HCT116 (cell line): ENCODE measurements around the gene DNM1. TPM values are rescaled to one million over a fixed set of nuclear protein-coding genes. Genes with fewer than 3 reads are reported as not detected.

Experiments
- ATAC-seq: fragments of 200-7000 bp; cut with Tn5 transposase; 2 replicates; pipeline ENCODE4 v1.9.1; 2020; ENCODE audit warnings: mild to moderate bottlenecking, moderate library complexity
- BruUV-seq: library from RNA; stranded (reverse); fragments of 400-500 nt; replicated peaks from 2 replicates; lab custom pipeline; 2021; lab: Mats Ljungman, UMichigan
- CTCF ChIA-PET: fragments of 300-600 bp; sonication (Branson Sonifier 250); formaldehyde crosslinking; loops from one replicate; lab custom pipeline; 2021; ENCODE audit warnings: antibody characterized with exemption; lab: Charles Lee
- POLR2A ChIA-PET: fragments of 300-600, 350-600 bp; sonication (Branson Sonifier 250); formaldehyde crosslinking; loops from one replicate; lab custom pipeline; 2021; ENCODE audit warnings: antibody characterized with exemption; lab: Charles Lee
- RAD21 ChIA-PET, 2 experiments: fragments of 300-600 bp; sonication (Branson Sonifier 250); formaldehyde crosslinking; loops; one replicate each; lab custom pipeline; 2023; ENCODE audit warnings: low total read pairs in 2 of 2; ENCODE audit not compliant: uncharacterized antibody in 2 of 2, unreplicated experiment in 2 of 2, low non-redundant PET in 1 of 2; lab: Charles Lee
- DNase-seq: peaks from one replicate; pipeline ENCODE4 v3.0.0-alpha.2; 2010; ENCODE audit warnings: low read depth, low spot score
- H2AFZ ChIP-seq: fragments of 200-600 bp; shearing (Covaris generic), sonication (generic); 2 replicates; pipeline ENCODE4 v1.6.1; 2017; ENCODE audit warnings: low read depth, mixed run types, mixed read lengths, antibody characterized with exemption, low read length; ENCODE audit not compliant: poor library complexity, severe bottlenecking
- H3K27ac ChIP-seq: 2 replicates; pipeline ENCODE4 v1.5.1; 2012; ENCODE audit warnings: low read depth, low read length
- H3K27me3 ChIP-seq: fragments of 200-600 bp; sonication (generic); 2 replicates; pipeline ENCODE4 v1.6.1; 2016; ENCODE audit warnings: mixed run types, low read length, mixed read lengths; ENCODE audit not compliant: insufficient read depth
- H3K36me3 ChIP-seq, 2 experiments: fragments of 200-500 bp in 1 of 2; fragments of 200-600 bp in 1 of 2; sonication (Bioruptor generic) in 1 of 2; sonication (generic) in 1 of 2; 2 replicates each; pipeline versions ENCODE4 v1.5.1 to v1.6.1; 2014 to 2016; ENCODE audit warnings: low read length in 2 of 2, inconsistent platforms in 1 of 2, mixed read lengths in 1 of 2, mixed run types in 1 of 2; ENCODE audit not compliant: insufficient read depth in 2 of 2, control insufficient read depth in 1 of 2
- H3K4me1 ChIP-seq, 2 experiments: fragments of 200-600 bp in 1 of 2; sonication (generic) in 1 of 2; 2 replicates each; pipeline versions ENCODE4 v1.5.1 to v1.6.1; 2012 to 2017; ENCODE audit warnings: low read length in 2 of 2, inconsistent platforms in 1 of 2, mild to moderate bottlenecking in 1 of 2, mixed read lengths in 1 of 2, mixed run types in 1 of 2, moderate library complexity in 1 of 2; ENCODE audit not compliant: insufficient read depth in 2 of 2, control insufficient read depth in 1 of 2
- H3K4me2 ChIP-seq: fragments of 200-600 bp; sonication (generic); 2 replicates; pipeline ENCODE4 v1.6.1; 2017; ENCODE audit warnings: mixed run types, low read length, mixed read lengths
- H3K4me3 ChIP-seq, 2 experiments: fragments of 200-600 bp in 1 of 2; sonication (generic) in 1 of 2; replicated peaks in 1 of 2; 2 replicates each; pipeline ENCODE4 v1.5.1; 2011 to 2016; ENCODE audit warnings: low read length in 2 of 2, control low read depth in 1 of 2, low read depth in 1 of 2, mild to moderate bottlenecking in 1 of 2, mixed read lengths in 1 of 2, mixed run types in 1 of 2
- H3K79me2 ChIP-seq: fragments of 200-600 bp; sonication (generic); 2 replicates; pipeline ENCODE4 v1.6.1; 2017; ENCODE audit warnings: mild to moderate bottlenecking, mixed run types, low read length, moderate library complexity, mixed read lengths; ENCODE audit not compliant: insufficient read depth
- H3K9ac ChIP-seq: fragments of 200-600 bp; sonication (generic); 2 replicates; pipeline ENCODE4 v1.6.1; 2016; ENCODE audit warnings: low read length, mixed read lengths
- H3K9me2 ChIP-seq: fragments of 200-600 bp; sonication (generic), shearing (Covaris generic); 2 replicates; pipeline ENCODE4 v1.6.1; 2017; ENCODE audit warnings: mixed run types, mild to moderate bottlenecking, moderate library complexity; ENCODE audit not compliant: insufficient read depth
- H3K9me3 ChIP-seq, 2 experiments: fragments of 200-500 bp in 1 of 2; fragments of 200-600 bp in 1 of 2; sonication (Bioruptor generic) in 1 of 2; sonication (generic) in 1 of 2; 2 replicates each; pipeline ENCODE4 v1.6.1; 2014 to 2017; ENCODE audit warnings: low read length in 2 of 2, mixed read lengths in 2 of 2, inconsistent platforms in 1 of 2, low read depth in 1 of 2, mild to moderate bottlenecking in 1 of 2, mixed run types in 1 of 2, moderate library complexity in 1 of 2; ENCODE audit not compliant: control insufficient read depth in 1 of 2, insufficient read depth in 1 of 2
- H4K20me1 ChIP-seq: fragments of 200-600 bp; sonication (generic), shearing (Covaris generic); 2 replicates; pipeline ENCODE4 v1.6.1; 2017; ENCODE audit warnings: mixed run types, mild to moderate bottlenecking, moderate library complexity; ENCODE audit not compliant: insufficient read depth
- EGR1 ChIP-seq: IDR thresholded peaks from 2 replicates; pipeline ENCODE4 v1.6.1; 2012; ENCODE audit warnings: low read depth
- FOSL1 ChIP-seq: IDR thresholded peaks from 2 replicates; pipeline ENCODE4 v1.6.1; 2012; ENCODE audit warnings: low read depth
- RAD21 ChIP-seq: IDR thresholded peaks from 2 replicates; pipeline ENCODE4 v1.6.1; 2012; ENCODE audit warnings: low read depth, mild to moderate bottlenecking
- TCF7L2 ChIP-seq: IDR thresholded peaks from 2 replicates; pipeline ENCODE4 v1.7.0; 2011; ENCODE audit warnings: borderline replicate concordance, inconsistent platforms; ENCODE audit not compliant: insufficient read depth, insufficient read length; ENCODE audit errors: extremely low read depth
- ZFX ChIP-seq: fragments of 450-650 bp; IDR thresholded peaks from 2 replicates; pipeline ENCODE4 v1.6.1; 2017
- intact Hi-C: fragments of 100-400 bp; cut with micrococcal nuclease; formaldehyde crosslinking; loops from 2 replicates; pipeline ENCODE4 v1.10.0; 2022
- total RNA-seq: library from RNA; stranded (reverse); gene quantifications from one replicate; pipeline ENCODE4 v1.2.1, GENCODE V29; 2021; ENCODE audit not compliant: unreplicated experiment
- TF ChIP-seq, protein P1 (sequence below): IDR thresholded peaks from 2 replicates; pipeline ENCODE4 v1.6.1; 2012; ENCODE audit warnings: low read depth
- TF ChIP-seq, protein P2 (sequence below): IDR thresholded peaks from 2 replicates; pipeline ENCODE4 v1.6.1; 2011; ENCODE audit warnings: mild to moderate bottlenecking, low read length, moderate library complexity; ENCODE audit not compliant: insufficient replicate concordance; ENCODE audit errors: extremely low read depth
- TF ChIP-seq, protein P3 (sequence below): IDR thresholded peaks from 2 replicates; pipeline ENCODE4 v1.6.1; 2012

DNM1 gene
- total RNA-seq, 1 experiment from 2014 or later = 12.0 TPM

GRCh38 chr9:128265348-128265847 is 62.2 kb downstream of the DNM1 start:
- ChIA-PET CTCF (interaction anchor here (1.4 kb wide), 1 partner anchor 10 kb away, joined by 4 read pairs; no protein-coding TSS in a partner anchor), POLR2A (no interaction called here), RAD21 (no interaction called here)
- Histone ChIP-seq H3K4me1 (peaks cover 0 to 3% of the 10 kb centered on the region in 2 experiments; a peak in 2 of 4 replicates), H2AFZ (no peak overlapping the region), H3K27me3 (no peaks in the 10 kb centered on the region), H3K9me3 (no peaks in the 10 kb centered on the region), H4K20me1 (no peaks in the 10 kb centered on the region), H3K4me3 (no peak overlapping the region), H3K4me2 (no peak overlapping the region), H3K36me3 (peaks cover 7 to 18% of the 10 kb centered on the region in 2 experiments; a peak in 2 of 4 replicates), H3K27ac (no peak overlapping the region), H3K9me2 (no peaks in the 10 kb centered on the region), H3K79me2 (no peaks in the 10 kb centered on the region), H3K9ac (no peak overlapping the region)
- no peak for ATAC-seq
- TF ChIP-seq ZFX (no peak), EGR1 (no peak), TCF7L2 (no peak), RAD21 (no peak), FOSL1 (no peak)
- TF ChIP-seq, protein P1, sequence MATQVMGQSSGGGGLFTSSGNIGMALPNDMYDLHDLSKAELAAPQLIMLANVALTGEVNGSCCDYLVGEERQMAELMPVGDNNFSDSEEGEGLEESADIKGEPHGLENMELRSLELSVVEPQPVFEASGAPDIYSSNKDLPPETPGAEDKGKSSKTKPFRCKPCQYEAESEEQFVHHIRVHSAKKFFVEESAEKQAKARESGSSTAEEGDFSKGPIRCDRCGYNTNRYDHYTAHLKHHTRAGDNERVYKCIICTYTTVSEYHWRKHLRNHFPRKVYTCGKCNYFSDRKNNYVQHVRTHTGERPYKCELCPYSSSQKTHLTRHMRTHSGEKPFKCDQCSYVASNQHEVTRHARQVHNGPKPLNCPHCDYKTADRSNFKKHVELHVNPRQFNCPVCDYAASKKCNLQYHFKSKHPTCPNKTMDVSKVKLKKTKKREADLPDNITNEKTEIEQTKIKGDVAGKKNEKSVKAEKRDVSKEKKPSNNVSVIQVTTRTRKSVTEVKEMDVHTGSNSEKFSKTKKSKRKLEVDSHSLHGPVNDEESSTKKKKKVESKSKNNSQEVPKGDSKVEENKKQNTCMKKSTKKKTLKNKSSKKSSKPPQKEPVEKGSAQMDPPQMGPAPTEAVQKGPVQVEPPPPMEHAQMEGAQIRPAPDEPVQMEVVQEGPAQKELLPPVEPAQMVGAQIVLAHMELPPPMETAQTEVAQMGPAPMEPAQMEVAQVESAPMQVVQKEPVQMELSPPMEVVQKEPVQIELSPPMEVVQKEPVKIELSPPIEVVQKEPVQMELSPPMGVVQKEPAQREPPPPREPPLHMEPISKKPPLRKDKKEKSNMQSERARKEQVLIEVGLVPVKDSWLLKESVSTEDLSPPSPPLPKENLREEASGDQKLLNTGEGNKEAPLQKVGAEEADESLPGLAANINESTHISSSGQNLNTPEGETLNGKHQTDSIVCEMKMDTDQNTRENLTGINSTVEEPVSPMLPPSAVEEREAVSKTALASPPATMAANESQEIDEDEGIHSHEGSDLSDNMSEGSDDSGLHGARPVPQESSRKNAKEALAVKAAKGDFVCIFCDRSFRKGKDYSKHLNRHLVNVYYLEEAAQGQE = no peak
- TF ChIP-seq, protein P2, sequence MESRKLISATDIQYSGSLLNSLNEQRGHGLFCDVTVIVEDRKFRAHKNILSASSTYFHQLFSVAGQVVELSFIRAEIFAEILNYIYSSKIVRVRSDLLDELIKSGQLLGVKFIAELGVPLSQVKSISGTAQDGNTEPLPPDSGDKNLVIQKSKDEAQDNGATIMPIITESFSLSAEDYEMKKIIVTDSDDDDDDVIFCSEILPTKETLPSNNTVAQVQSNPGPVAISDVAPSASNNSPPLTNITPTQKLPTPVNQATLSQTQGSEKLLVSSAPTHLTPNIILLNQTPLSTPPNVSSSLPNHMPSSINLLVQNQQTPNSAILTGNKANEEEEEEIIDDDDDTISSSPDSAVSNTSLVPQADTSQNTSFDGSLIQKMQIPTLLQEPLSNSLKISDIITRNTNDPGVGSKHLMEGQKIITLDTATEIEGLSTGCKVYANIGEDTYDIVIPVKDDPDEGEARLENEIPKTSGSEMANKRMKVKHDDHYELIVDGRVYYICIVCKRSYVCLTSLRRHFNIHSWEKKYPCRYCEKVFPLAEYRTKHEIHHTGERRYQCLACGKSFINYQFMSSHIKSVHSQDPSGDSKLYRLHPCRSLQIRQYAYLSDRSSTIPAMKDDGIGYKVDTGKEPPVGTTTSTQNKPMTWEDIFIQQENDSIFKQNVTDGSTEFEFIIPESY = no peak
- TF ChIP-seq, protein P3, sequence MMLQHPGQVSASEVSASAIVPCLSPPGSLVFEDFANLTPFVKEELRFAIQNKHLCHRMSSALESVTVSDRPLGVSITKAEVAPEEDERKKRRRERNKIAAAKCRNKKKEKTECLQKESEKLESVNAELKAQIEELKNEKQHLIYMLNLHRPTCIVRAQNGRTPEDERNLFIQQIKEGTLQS = no peak
- no TSS peak for BruUV-seq
- DNase-seq = no peak
- intact Hi-C loops = no loop called here
